Inferior parietal cortex (tissue), 1 donor: ENCODE results near the gene ERO1A.

Experiments used
- DNase-seq: peaks from one replicate; pipeline ENCODE4 v3.0.0-alpha.2; 2016; ENCODE audit errors: extremely low spot score

ERO1A gene

GRCh38 chr14:52607061-52607460, 88.3 kb downstream of the ERO1A start:
- no peak for DNase-seq

GRCh38 chr14:52602131-52602530, 93.2 kb downstream of the ERO1A start:
- DNase-seq: no peak

GRCh38 chr14:52599974-52600373, 95.4 kb downstream of the ERO1A start:
- no peak for DNase-seq

- no peak for DNase-seq
These were observed 96.8 kb downstream of the ERO1A start for GRCh38 chr14:52598568-52598967.

- no peak for DNase-seq
These were observed 98.5 kb downstream of the ERO1A start for GRCh38 chr14:52596861-52597260.

GRCh38 chr14:52596320-52596719, 99.0 kb downstream of the ERO1A start:
- no peak for DNase-seq

- no peak for DNase-seq
These were observed 105.0 kb downstream of the ERO1A start for GRCh38 chr14:52590318-52590717.
